CD14-positive monocyte (primary cell): ENCODE data around the gene INS. TPM values are rescaled to one million over a fixed set of nuclear protein-coding genes. Genes with fewer than 3 reads are reported as not detected.

Source experiments
- DNase-seq, 3 donors: peaks; one replicate each; pipeline ENCODE4 v3.0.0-alpha.2; 2011 to 2022
- H2AFZ ChIP-seq: 2 replicates; pipeline ENCODE4 v1.6.0; 2012; ENCODE audit warnings: mild to moderate bottlenecking, low read depth, low read length, inconsistent platforms; ENCODE audit not compliant: insufficient read depth, poor library complexity, severe bottlenecking
- H3K27ac ChIP-seq, 2 donors: 1 replicate in 1 of 2; 2 replicates in 1 of 2; pipeline ENCODE4 v1.5.1; 2012 to 2013; ENCODE audit warnings: low read length in 2 of 2, control low read depth in 1 of 2, inconsistent platforms in 1 of 2, low read depth in 1 of 2, mild to moderate bottlenecking in 1 of 2
- H3K27me3 ChIP-seq, 2 donors: one replicate each; pipeline versions ENCODE4 v1.6.0 to v1.6.1; 2011 to 2013; ENCODE audit warnings: low read length in 2 of 2; ENCODE audit not compliant: control insufficient read depth in 2 of 2, insufficient read depth in 2 of 2
- H3K36me3 ChIP-seq, 2 donors: replicated peaks in 1 of 2; 1 replicate in 1 of 2; 2 replicates in 1 of 2; pipeline versions ENCODE4 v1.5.1 to v1.6.1; 2012 to 2013; ENCODE audit warnings: low read length in 2 of 2, control low read depth in 1 of 2, inconsistent platforms in 1 of 2, mild to moderate bottlenecking in 1 of 2; ENCODE audit not compliant: insufficient read depth in 2 of 2, control insufficient read depth in 1 of 2
- H3K4me1 ChIP-seq, 2 donors: 1 replicate in 1 of 2; 2 replicates in 1 of 2; pipeline versions ENCODE4 v1.5.1 to v1.6.1; 2012 to 2013; ENCODE audit warnings: low read length in 2 of 2, control low read depth in 1 of 2, inconsistent platforms in 1 of 2, mild to moderate bottlenecking in 1 of 2, moderate library complexity in 1 of 2; ENCODE audit not compliant: insufficient read depth in 2 of 2, control insufficient read depth in 1 of 2
- H3K4me2 ChIP-seq: replicated peaks from 2 replicates; pipeline ENCODE3; 2012; ENCODE audit warnings: low read length, moderate library complexity, mild to moderate bottlenecking; ENCODE audit not compliant: poor library complexity, severe bottlenecking; ENCODE audit errors: extremely low read depth
- H3K4me3 ChIP-seq, 3 experiments: fragments of 200-600 bp in 1 of 3; sonication (generic) in 1 of 3; replicated peaks in 1 of 3; 1 replicate in 2 of 3; 2 replicates in 1 of 3; pipeline ENCODE4 v1.5.1; 2011 to 2013; ENCODE audit warnings: low read length in 3 of 3, mild to moderate bottlenecking in 3 of 3, control low read depth in 2 of 3, low read depth in 2 of 3, inconsistent platforms in 1 of 3, moderate library complexity in 1 of 3
- H3K79me2 ChIP-seq: 2 replicates; pipeline ENCODE4 v1.6.0; 2012; ENCODE audit warnings: mild to moderate bottlenecking, control low read depth, inconsistent platforms, low read length, moderate library complexity; ENCODE audit not compliant: insufficient read depth
- H3K9ac ChIP-seq: 2 replicates; pipeline ENCODE4 v1.6.0; 2017; ENCODE audit warnings: low read length, mild to moderate bottlenecking; ENCODE audit not compliant: insufficient read depth, poor library complexity, severe bottlenecking
- H3K9me3 ChIP-seq, 2 donors: replicated peaks in 1 of 2; 1 replicate in 1 of 2; 2 replicates in 1 of 2; pipeline versions ENCODE4 v1.5.1 to v1.6.1; 2012 to 2013; ENCODE audit warnings: low read length in 2 of 2, control low read depth in 1 of 2; ENCODE audit not compliant: control insufficient read depth in 1 of 2, insufficient read depth in 1 of 2
- H4K20me1 ChIP-seq: 2 replicates; pipeline ENCODE4 v1.6.0; 2012; ENCODE audit warnings: mild to moderate bottlenecking, low read length, control low read depth, moderate library complexity; ENCODE audit not compliant: insufficient read depth
- H3K27ac Mint-ChIP-seq, 7 donors: one replicate each; pipeline ENCODE4 v1.8.0; 2020; ENCODE audit warnings: mild to moderate bottlenecking in 7 of 7, mixed read lengths in 7 of 7, moderate library complexity in 6 of 7, inconsistent platforms in 2 of 7
- H3K27me3 Mint-ChIP-seq, 3 donors: one replicate each; pipeline ENCODE4 v1.8.0; 2021 to 2022; ENCODE audit warnings: low read depth in 3 of 3, mild to moderate bottlenecking in 3 of 3, mixed read lengths in 3 of 3, moderate library complexity in 3 of 3, inconsistent platforms in 1 of 3
- H3K36me3 Mint-ChIP-seq, 2 donors: one replicate each; pipeline ENCODE4 v1.8.0; 2020; ENCODE audit warnings: mixed read lengths in 2 of 2, inconsistent platforms in 1 of 2, mild to moderate bottlenecking in 1 of 2
- H3K4me1 Mint-ChIP-seq: one replicate; pipeline ENCODE4 v1.8.0; 2020; ENCODE audit warnings: mild to moderate bottlenecking, mixed read lengths
- H3K4me3 Mint-ChIP-seq, 2 donors: one replicate each; pipeline ENCODE4 v1.8.0; 2020; ENCODE audit warnings: mild to moderate bottlenecking in 2 of 2, mixed read lengths in 2 of 2, moderate library complexity in 1 of 2
- H3K9me3 Mint-ChIP-seq, 7 donors: one replicate each; pipeline ENCODE4 v1.8.0; 2020 to 2022; ENCODE audit warnings: mixed read lengths in 7 of 7, mild to moderate bottlenecking in 6 of 7, moderate library complexity in 6 of 7, inconsistent platforms in 2 of 7
- WGBS: methylation state at CpG from one replicate; pipeline ENCODE4 v1.1.5; 2013; ENCODE audit warnings: missing lambda C conversion rate; ENCODE audit not compliant: insufficient coverage; 5-methylcytosine and 5-hydroxymethylcytosine counted together
- intact Hi-C, 2 donors: fragments of 100-400 bp; cut with micrococcal nuclease; formaldehyde crosslinking; loops; one replicate each; pipeline versions ENCODE4 v1.15.0 to v1.15.1; 2023
- polyA plus RNA-seq, 3 donors: library from polyadenylated mRNA; depleted of rRNA in 1 of 3; unstranded in 2 of 3; stranded (reverse) in 1 of 3; fragments of 300-500 nt in 2 of 3; fragments of >200 nt in 1 of 3; fragmentation: Illumina TruSeq in 2 of 3; gene quantifications; 1 replicate in 2 of 3; 2 replicates in 1 of 3; pipeline ENCODE4 v1.2.3, GENCODE V29; 2012 to 2021
- TF ChIP-seq, protein P1 (sequence below): fragments of 200-600 bp; IDR thresholded peaks from one replicate; pipeline ENCODE4 v1.8.0; 2022; ENCODE audit warnings: antibody characterized with exemption, mild to moderate bottlenecking

The INS gene
- polyA plus RNA-seq, 3 donors = not detected

GRCh38 chr11:2123628-2123960, 37.4 kb downstream of the INS start:
- no peaks in the 10 kb centered on the region for H3K9me3 ChIP-seq
- no peak for DNase-seq
- no peak overlapping the region for H3K4me2 ChIP-seq
- H2AFZ ChIP-seq = no peak overlapping the region
- no peak overlapping the region for H3K4me3 ChIP-seq
- H3K4me1 ChIP-seq = no peaks in the 10 kb centered on the region
- H3K9ac ChIP-seq = no peak overlapping the region
- H3K4me1 Mint-ChIP-seq = no peaks in the 10 kb centered on the region
- H4K20me1 ChIP-seq = no peaks in the 10 kb centered on the region
- no peaks in the 10 kb centered on the region for H3K36me3 Mint-ChIP-seq
- TF ChIP-seq, protein P1, sequence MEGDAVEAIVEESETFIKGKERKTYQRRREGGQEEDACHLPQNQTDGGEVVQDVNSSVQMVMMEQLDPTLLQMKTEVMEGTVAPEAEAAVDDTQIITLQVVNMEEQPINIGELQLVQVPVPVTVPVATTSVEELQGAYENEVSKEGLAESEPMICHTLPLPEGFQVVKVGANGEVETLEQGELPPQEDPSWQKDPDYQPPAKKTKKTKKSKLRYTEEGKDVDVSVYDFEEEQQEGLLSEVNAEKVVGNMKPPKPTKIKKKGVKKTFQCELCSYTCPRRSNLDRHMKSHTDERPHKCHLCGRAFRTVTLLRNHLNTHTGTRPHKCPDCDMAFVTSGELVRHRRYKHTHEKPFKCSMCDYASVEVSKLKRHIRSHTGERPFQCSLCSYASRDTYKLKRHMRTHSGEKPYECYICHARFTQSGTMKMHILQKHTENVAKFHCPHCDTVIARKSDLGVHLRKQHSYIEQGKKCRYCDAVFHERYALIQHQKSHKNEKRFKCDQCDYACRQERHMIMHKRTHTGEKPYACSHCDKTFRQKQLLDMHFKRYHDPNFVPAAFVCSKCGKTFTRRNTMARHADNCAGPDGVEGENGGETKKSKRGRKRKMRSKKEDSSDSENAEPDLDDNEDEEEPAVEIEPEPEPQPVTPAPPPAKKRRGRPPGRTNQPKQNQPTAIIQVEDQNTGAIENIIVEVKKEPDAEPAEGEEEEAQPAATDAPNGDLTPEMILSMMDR = no peak
- no peaks in the 10 kb centered on the region for H3K36me3 ChIP-seq
- no peaks in the 10 kb centered on the region for H3K79me2 ChIP-seq
- no peak overlapping the region for H3K4me3 Mint-ChIP-seq
- H3K27me3 ChIP-seq = no peaks in the 10 kb centered on the region
- peaks cover 9 to 21% (median 16%) of the 10 kb centered on the region in 3 donors for H3K27me3 Mint-ChIP-seq
- WGBS = 97% methylated on average over 7 of the region's 7 CpGs
- H3K27ac Mint-ChIP-seq = peak overlapping the region in 1 of 7 donors; percentile 5
- H3K27ac ChIP-seq = no peak overlapping the region
- peaks cover 0 to 3% (median 1%) of the 10 kb centered on the region in 7 donors for H3K9me3 Mint-ChIP-seq
- intact Hi-C loops = no loop called here

GRCh38 chr11:2122907-2123627, 37.9 kb downstream of the INS start:
- TF ChIP-seq, protein P1 = no peak

More at GRCh38 chr11:2122907-2123627, 37.9 kb downstream of the INS start:
- H4K20me1 ChIP-seq = no peaks in the 10 kb centered on the region
- no peak for DNase-seq
- no peaks in the 10 kb centered on the region for H3K36me3 Mint-ChIP-seq
- no peaks in the 10 kb centered on the region for H3K36me3 ChIP-seq
- no peaks in the 10 kb centered on the region for H3K9me3 ChIP-seq
- 92% methylated on average over 8 of the region's 13 CpGs for WGBS
- peaks cover 11 to 21% (median 17%) of the 10 kb centered on the region in 3 donors for H3K27me3 Mint-ChIP-seq
- no peaks in the 10 kb centered on the region for H3K27me3 ChIP-seq
- no peak overlapping the region for H3K4me3 Mint-ChIP-seq
- peaks cover 0 to 3% (median 2%) of the 10 kb centered on the region in 7 donors for H3K9me3 Mint-ChIP-seq
- no peak overlapping the region for H2AFZ ChIP-seq
- H3K4me2 ChIP-seq = no peak overlapping the region
- no peak overlapping the region for H3K4me3 ChIP-seq
- no peak overlapping the region for H3K9ac ChIP-seq
- H3K27ac Mint-ChIP-seq = no peak overlapping the region
- no peaks in the 10 kb centered on the region for H3K79me2 ChIP-seq
- intact Hi-C loops = no loop called here
- H3K4me1 ChIP-seq = no peaks in the 10 kb centered on the region
- no peak overlapping the region for H3K27ac ChIP-seq
- no peaks in the 10 kb centered on the region for H3K4me1 Mint-ChIP-seq
